SKM-1 (cell line): ENCODE measurements around the gene TLL1.

ENCODE experiments used
- DNase-seq: peaks from one replicate; lab custom pipeline; 2025; ENCODE audit not compliant: unreplicated experiment; lab: John Stamatoyannopoulos, UW

The TLL1 gene

GRCh38 chr4:165879641-165880040 is 6.6 kb downstream of the TLL1 start:
- no peak for DNase-seq

GRCh38 chr4:165894159-165894558 is 21.1 kb downstream of the TLL1 start:
- no peak for DNase-seq

DNA sequence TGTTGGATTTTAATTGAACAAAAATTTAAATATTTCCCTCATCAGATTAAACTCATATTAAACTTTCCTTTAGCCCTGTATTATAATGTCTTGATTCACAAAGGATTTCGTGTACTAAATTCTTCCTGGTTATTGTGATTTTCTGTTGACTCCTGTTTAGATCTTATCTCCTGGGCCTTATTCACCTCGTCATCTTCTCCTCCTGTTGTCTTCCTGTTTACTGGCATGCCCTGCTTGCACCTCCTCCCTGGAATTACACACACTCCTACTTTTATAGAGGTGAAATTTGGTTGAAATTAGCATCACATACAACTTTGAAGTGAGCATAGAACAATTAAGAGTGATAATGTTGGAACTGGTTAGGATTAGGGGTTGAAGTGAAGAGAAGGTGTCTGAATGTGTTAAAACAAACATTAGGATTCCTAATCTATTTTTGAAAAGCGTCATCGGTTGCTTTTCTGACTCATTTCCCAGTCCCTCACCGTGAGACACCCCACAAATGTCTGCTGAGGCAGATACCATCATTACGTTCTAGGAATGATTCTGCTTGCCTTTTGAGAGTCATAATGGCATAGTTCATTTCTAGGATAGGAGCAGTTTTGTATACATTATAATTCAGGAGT is 32.5 kb downstream of the TLL1 start:
- DNase-seq: no peak

DNA sequence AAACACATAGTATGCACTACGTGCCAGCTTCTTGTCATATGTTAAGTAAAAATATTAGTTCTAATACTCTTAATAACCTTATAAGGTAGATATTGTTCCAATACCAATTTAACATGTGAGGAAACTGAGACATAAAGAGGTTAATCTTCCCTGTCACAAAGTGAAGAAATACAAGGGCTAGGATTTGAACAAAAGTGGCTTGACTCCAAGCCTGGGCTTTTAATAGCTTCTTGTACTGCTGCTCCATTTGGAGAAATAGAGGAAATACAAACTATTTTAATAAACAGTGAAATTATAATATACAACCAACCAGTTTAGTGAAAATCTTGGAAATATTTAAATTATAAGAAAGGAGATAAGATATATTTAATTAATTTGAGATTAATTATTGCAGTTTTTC is 33.2 kb downstream of the TLL1 start:
- no peak for DNase-seq

DNA sequence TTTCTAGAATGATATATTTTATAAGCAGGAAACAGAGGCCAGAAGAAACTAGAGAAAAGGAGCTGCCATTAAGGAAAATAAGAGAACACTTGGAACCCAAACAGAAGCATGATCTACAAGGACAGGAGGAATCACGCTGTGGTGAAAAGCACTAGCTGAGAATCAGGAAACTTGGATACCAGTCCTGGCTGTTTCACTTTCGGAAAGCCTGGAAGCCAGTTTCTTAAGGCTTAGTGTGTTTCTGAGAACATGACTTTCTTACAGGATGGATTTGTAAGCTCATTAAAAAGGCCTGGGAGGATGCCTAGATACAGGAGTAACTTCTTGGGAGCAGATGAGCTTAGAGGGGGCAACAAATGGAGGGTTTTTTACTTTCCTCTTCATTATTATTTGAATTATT is 36.9 kb downstream of the TLL1 start:
- no peak for DNase-seq

- no peak for DNase-seq
Measured at GRCh38 chr4:165915215-165915614, 42.2 kb downstream of the TLL1 start.

DNA sequence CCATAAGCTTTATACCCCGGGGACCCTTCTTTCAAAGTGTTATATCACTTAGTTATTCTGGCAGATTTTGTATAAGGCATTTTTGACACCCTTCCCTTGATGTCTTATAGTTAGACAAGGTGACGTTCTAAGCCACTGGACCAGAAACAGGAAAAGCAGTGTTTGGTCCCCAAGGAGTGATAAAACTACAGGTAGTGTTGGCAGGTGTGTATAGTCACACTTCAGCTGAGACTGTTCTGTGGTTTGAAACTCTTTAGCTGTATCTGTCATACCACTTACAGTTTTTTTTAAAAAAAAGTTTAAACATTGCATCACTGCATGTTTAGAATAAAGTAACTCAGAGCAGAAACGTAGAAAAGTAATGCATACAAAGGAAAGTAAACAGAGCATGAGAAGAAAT is 48.5 kb downstream of the TLL1 start:
- DNase-seq: no peak

DNA sequence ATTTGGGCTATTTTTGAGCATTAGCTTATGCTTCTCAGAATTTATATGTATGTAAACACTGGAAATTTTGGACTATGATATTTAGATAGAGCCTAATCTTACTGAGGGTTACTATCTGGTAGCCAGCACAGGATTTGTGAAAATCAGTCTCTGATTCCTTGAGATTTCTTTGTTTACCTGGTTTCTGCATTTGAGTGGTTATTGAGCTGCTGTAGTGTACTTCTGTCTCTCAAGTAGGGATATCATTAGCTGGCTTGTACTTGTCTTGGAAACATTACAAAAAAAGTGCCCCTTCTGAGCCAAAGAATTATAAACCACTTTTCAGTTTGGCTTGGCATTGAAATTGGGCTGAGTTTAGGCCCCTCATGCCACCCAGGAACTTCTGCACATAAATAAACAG is 49.7 kb downstream of the TLL1 start:
- no peak for DNase-seq

DNA sequence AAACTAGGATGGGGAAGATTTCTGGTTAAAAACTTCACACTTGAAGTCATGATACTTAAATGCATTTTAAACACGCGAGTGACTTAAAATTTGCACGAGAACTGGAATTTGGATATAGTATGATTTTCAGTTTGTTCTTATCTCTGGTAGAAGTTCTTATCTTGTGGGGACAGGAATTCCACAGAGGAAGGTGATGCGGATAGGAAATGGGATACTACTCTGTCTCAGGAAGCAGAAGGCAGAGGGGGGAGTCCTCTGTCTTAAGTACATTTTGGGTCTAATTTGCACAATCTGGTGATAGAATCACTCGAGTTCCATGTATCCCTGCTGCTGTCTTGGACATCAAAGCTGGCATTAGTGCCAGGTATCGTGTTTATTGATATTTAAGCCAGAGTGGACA is 53.3 kb downstream of the TLL1 start:
- DNase-seq: no peak

- no peak for DNase-seq
Measured at GRCh38 chr4:165927366-165927765, 54.3 kb downstream of the TLL1 start.

- no peak for DNase-seq
Measured at GRCh38 chr4:165927815-165928214, 54.8 kb downstream of the TLL1 start.

- no peak for DNase-seq
Measured at GRCh38 chr4:165928601-165929000, 55.6 kb downstream of the TLL1 start.

- DNase-seq: no peak
Measured at GRCh38 chr4:165929662-165930061, 56.6 kb downstream of the TLL1 start.

DNA sequence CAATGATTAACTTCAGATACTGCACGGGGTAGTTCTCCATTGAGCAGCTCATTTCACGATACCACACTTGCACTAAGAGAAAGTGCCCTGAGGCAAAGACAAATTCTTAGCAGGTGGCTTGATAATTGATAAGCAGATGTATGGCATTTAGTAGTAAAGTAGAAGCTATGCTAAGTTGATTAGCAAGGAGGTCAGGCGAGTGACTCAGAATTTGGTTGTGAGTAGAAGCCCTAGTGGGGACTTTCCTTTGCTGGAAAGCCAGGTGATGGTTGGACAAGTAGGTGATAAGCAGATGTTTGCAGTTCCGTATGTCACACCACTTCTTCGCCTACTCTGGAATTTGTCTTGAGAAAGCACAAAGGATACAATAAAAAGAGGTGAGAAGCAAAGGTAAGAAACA is 58.7 kb downstream of the TLL1 start:
- DNase-seq: no peak

DNA sequence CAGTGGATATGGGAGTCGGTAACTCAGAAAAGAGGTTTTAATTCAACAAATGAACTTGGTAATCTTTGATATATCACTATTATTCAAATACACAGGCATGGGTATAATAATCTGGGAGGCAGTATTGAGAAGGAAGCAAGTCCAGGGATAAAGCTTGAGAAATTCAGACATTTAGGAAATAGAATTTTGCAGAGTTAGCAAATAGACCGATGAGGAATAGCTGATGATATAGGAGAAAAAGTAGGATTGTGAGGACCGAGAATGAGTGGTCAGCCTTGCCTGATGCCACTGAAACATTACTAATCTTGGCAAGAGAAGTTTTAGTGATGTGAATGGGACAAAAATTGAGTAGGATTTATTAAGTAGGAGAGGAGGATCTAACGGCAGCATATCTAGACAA is 71.9 kb downstream of the TLL1 start:
- DNase-seq: no peak

- no peak for DNase-seq
Measured at GRCh38 chr4:165945991-165946390, 73.0 kb downstream of the TLL1 start.

GRCh38 chr4:165947019-165947418 is 74.0 kb downstream of the TLL1 start:
- DNase-seq: no peak

DNA sequence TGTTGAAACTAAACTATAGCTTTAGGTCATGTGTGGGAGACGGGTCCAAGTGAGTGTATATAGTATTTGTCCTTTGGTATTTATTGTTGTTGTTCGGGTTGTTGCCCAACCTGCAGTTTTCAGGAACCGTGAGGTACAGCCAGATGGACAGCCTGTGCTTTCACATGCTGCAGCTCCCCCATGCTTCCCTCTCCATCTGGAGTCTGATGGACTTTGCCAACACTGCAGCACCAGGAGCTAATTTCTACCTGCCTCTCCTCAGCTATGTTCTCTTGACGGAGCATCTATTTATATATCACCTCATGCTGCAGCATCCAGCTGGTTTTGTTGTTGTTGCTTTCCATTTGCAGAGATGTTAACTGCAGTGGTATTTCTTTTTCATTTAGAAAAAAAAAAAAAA is 80.1 kb downstream of the TLL1 start:
- DNase-seq: no peak

GRCh38 chr4:165963621-165964020 is 90.6 kb downstream of the TLL1 start:
- no peak for DNase-seq

- DNase-seq: no peak
Measured at GRCh38 chr4:165964591-165964990, 91.6 kb downstream of the TLL1 start.

DNA sequence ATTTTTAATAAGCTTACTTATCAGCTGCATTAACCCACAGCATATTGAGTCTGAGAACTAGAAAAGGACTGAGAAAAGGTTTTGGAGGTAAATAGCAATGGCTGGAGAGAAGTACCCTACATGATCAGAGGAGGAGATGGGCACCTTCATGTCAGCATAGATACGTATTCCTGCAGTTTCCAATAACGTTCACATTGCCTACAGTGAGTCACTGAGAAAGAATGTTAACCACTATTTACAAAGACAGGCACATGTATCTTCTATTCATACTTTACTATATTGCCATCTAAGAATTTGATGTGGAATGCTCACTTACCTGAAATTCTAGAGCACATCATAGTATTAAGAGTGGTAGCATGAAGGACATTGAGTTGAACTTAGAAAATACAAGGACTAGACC is 92.5 kb downstream of the TLL1 start:
- no peak for DNase-seq

- DNase-seq: no peak
Measured at GRCh38 chr4:165966833-165967232, 93.8 kb downstream of the TLL1 start.

GRCh38 chr4:165967486-165967885 is 94.4 kb downstream of the TLL1 start:
- DNase-seq: no peak
